ENCODE results near the gene NCCRP1.
"Not testable (repeated sequence)": the region's sequence is repeated elsewhere in the genome, so short reads cannot be mapped to it uniquely, and the experiment has no call there.

NCCRP1 gene

GRCh38 chr19:39203372-39204341 is 6.9 kb downstream of the NCCRP1 start, which contains the start of gene SYCN:
SYCN (minus strand) TSS chr19:39204263; CDS start chr19:39204254, 9 bp downstream.
- no peak for DNase-seq (ENCODE audit: low read depth, low spot score)
- H3K27ac ChIP-seq = no peak within 1 kb of the TSS

- no peak overlapping the region for H3K27ac ChIP-seq
- DNase-seq (ENCODE audit: low read depth, low spot score) = no peak
Observed at GRCh38 chr19:39205449-39205764, 8.6 kb downstream of the NCCRP1 start.

GRCh38 chr19:39206122-39206521 is 9.4 kb downstream of the NCCRP1 start:
- no peak overlapping the region for H3K27ac ChIP-seq
- DNase-seq (ENCODE audit: low read depth, low spot score) = no peak

GRCh38 chr19:39207293-39207836 is 10.6 kb downstream of the NCCRP1 start:
- no peak overlapping the region for H3K27ac ChIP-seq

GRCh38 chr19:39208175-39208795 is 11.5 kb downstream of the NCCRP1 start:
- DNase-seq (ENCODE audit: low read depth, low spot score) = no peak
- H3K27ac ChIP-seq = no peak overlapping the region

More at GRCh38 chr19:39207293-39207836, 10.6 kb downstream of the NCCRP1 start:
- no peak for DNase-seq (ENCODE audit: low read depth, low spot score)

- no peak for DNase-seq (ENCODE audit: low read depth, low spot score)
Observed at GRCh38 chr19:39209196-39209595, 12.4 kb downstream of the NCCRP1 start.

GRCh38 chr19:39211731-39212374 is 15.1 kb downstream of the NCCRP1 start:
- no peak overlapping the region for H3K27ac ChIP-seq
- DNase-seq (ENCODE audit: low read depth, low spot score) = no peak

More at GRCh38 chr19:39209196-39209595, 12.4 kb downstream of the NCCRP1 start:
- H3K27ac ChIP-seq = no peak overlapping the region

GRCh38 chr19:39212375-39212742 is 15.6 kb downstream of the NCCRP1 start:
- H3K27ac ChIP-seq = no peak overlapping the region
- no peak for DNase-seq (ENCODE audit: low read depth, low spot score)

GRCh38 chr19:39215323-39215722 is 18.6 kb downstream of the NCCRP1 start:
- not testable (repeated sequence) for DNase-seq (ENCODE audit: low read depth, low spot score); H3K27ac ChIP-seq

GRCh38 chr19:39217094-39217493 is 20.3 kb downstream of the NCCRP1 start:
- no peak for DNase-seq (ENCODE audit: low read depth, low spot score)
- no peak overlapping the region for H3K27ac ChIP-seq

GRCh38 chr19:39218230-39219007 is 21.7 kb downstream of the NCCRP1 start:
- DNase-seq (ENCODE audit: low read depth, low spot score) = no peak
- no peak overlapping the region for H3K27ac ChIP-seq

GRCh38 chr19:39219108-39219507 is 22.3 kb downstream of the NCCRP1 start:
- DNase-seq (ENCODE audit: low read depth, low spot score) = not testable (repeated sequence)

GRCh38 chr19:39223703-39224279 is 27.0 kb downstream of the NCCRP1 start:
- no peak for DNase-seq (ENCODE audit: low read depth, low spot score)
- H3K27ac ChIP-seq = no peak overlapping the region

More at GRCh38 chr19:39219108-39219507, 22.3 kb downstream of the NCCRP1 start:
- not testable (repeated sequence) for H3K27ac ChIP-seq

GRCh38 chr19:39224910-39225309 is 28.1 kb downstream of the NCCRP1 start:
- no peak for DNase-seq (ENCODE audit: low read depth, low spot score)
- no peak overlapping the region for H3K27ac ChIP-seq

GRCh38 chr19:39230096-39230764 is 33.5 kb downstream of the NCCRP1 start:
- DNase-seq (ENCODE audit: low read depth, low spot score) = no peak
- H3K27ac ChIP-seq = no peak overlapping the region

- H3K27ac ChIP-seq = no peak overlapping the region
- DNase-seq (ENCODE audit: low read depth, low spot score) = no peak
Observed at GRCh38 chr19:39232708-39233107, 35.9 kb downstream of the NCCRP1 start.

- no peak for DNase-seq (ENCODE audit: low read depth, low spot score)
- no peak overlapping the region for H3K27ac ChIP-seq
Observed at GRCh38 chr19:39236527-39236926, 39.8 kb downstream of the NCCRP1 start.

GRCh38 chr19:39237200-39238184 is 40.7 kb downstream of the NCCRP1 start:
- DNase-seq (ENCODE audit: low read depth, low spot score) = no peak
- H3K27ac ChIP-seq = no peak overlapping the region
